HEK293 (cell line): ENCODE measurements around the gene C2CD5.

Experiments used
- ATF2 ChIP-seq: fragments of 450-650 bp; formaldehyde crosslinking; IDR thresholded peaks from 2 replicates; pipeline ENCODE4 v1.5.1; 2016; ENCODE audit warnings: missing biosample characterization, missing genetic modification characterization, low read depth
- CTCF ChIP-seq: fragments of 450-650 bp; formaldehyde crosslinking; IDR thresholded peaks from 2 replicates; pipeline ENCODE4 v1.5.1; 2016; ENCODE audit warnings: missing biosample characterization, missing genetic modification characterization
- GFI1B ChIP-seq: fragments of 450-650 bp; formaldehyde crosslinking; IDR thresholded peaks from 2 replicates; pipeline ENCODE4 v1.5.1; 2016; ENCODE audit warnings: missing biosample characterization, missing genetic modification characterization
- KLF1 ChIP-seq: fragments of 450-650 bp; formaldehyde crosslinking; IDR thresholded peaks from 2 replicates; pipeline ENCODE4 v1.5.1; 2016; ENCODE audit warnings: missing biosample characterization, missing genetic modification characterization
- MEIS1 ChIP-seq: sonication (generic); formaldehyde crosslinking; IDR thresholded peaks from 2 replicates; pipeline ENCODE4 v1.8.1; 2022; ENCODE audit warnings: missing genetic modification reagents, mild to moderate bottlenecking, borderline replicate concordance
- SCRT2 ChIP-seq: fragments of 450-650 bp; formaldehyde crosslinking; IDR thresholded peaks from 2 replicates; pipeline ENCODE4 v1.5.1; 2016; ENCODE audit warnings: missing biosample characterization, missing genetic modification characterization
- SP3 ChIP-seq: fragments of 450-650 bp; formaldehyde crosslinking; IDR thresholded peaks from 2 replicates; pipeline ENCODE4 v1.5.1; 2016; ENCODE audit warnings: missing biosample characterization, missing genetic modification characterization
- YY1 ChIP-seq: fragments of 450-650 bp; formaldehyde crosslinking; IDR thresholded peaks from 2 replicates; pipeline ENCODE4 v1.5.1; 2018; ENCODE audit warnings: missing biosample characterization, missing genetic modification characterization
- ZBTB1 ChIP-seq: fragments of 450-650 bp; formaldehyde crosslinking; IDR thresholded peaks from 2 replicates; pipeline ENCODE4 v1.5.1; 2016; ENCODE audit warnings: missing biosample characterization, missing genetic modification characterization
- ZNF266 ChIP-seq: fragments of 450-650 bp; formaldehyde crosslinking; IDR thresholded peaks from 2 replicates; pipeline ENCODE4 v1.5.1; 2016; ENCODE audit warnings: missing biosample characterization, missing genetic modification characterization, low read depth
- TF ChIP-seq, protein P1 (sequence below): fragments of 450-650 bp; formaldehyde crosslinking; conservative IDR thresholded peaks from 2 replicates; pipeline ENCODE4 v1.5.1; 2016; ENCODE audit warnings: low read depth, missing biosample characterization, missing genetic modification characterization
- TF ChIP-seq, protein P2 (sequence below): fragments of 450-650 bp; formaldehyde crosslinking; optimal IDR thresholded peaks from 2 replicates; pipeline ENCODE3; 2016; ENCODE audit warnings: missing biosample characterization, mild to moderate bottlenecking, missing genetic modification characterization

- no peak for TF ChIP-seq CTCF (tag by site-specific recombination)
- TF ChIP-seq GFI1B: no peak
- no peak for TF ChIP-seq KLF1
- no peak for TF ChIP-seq ATF2 (tag by site-specific recombination)
- TF ChIP-seq YY1 (tag by site-specific recombination): no peak
- TF ChIP-seq, protein P1, sequence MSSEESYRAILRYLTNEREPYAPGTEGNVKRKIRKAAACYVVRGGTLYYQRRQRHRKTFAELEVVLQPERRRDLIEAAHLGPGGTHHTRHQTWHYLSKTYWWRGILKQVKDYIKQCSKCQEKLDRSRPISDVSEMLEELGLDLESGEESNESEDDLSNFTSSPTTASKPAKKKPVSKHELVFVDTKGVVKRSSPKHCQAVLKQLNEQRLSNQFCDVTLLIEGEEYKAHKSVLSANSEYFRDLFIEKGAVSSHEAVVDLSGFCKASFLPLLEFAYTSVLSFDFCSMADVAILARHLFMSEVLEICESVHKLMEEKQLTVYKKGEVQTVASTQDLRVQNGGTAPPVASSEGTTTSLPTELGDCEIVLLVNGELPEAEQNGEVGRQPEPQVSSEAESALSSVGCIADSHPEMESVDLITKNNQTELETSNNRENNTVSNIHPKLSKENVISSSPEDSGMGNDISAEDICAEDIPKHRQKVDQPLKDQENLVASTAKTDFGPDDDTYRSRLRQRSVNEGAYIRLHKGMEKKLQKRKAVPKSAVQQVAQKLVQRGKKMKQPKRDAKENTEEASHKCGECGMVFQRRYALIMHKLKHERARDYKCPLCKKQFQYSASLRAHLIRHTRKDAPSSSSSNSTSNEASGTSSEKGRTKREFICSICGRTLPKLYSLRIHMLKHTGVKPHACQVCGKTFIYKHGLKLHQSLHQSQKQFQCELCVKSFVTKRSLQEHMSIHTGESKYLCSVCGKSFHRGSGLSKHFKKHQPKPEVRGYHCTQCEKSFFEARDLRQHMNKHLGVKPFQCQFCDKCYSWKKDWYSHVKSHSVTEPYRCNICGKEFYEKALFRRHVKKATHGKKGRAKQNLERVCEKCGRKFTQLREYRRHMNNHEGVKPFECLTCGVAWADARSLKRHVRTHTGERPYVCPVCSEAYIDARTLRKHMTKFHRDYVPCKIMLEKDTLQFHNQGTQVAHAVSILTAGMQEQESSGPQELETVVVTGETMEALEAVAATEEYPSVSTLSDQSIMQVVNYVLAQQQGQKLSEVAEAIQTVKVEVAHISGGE (tag by site-specific recombination): no peak
- no peak for TF ChIP-seq ZNF266 (tag by site-specific recombination)
- no peak for TF ChIP-seq ZBTB1
- no peak for TF ChIP-seq SP3 (tag by site-specific recombination)
- TF ChIP-seq MEIS1 (CRISPR knock-in tag): no peak
- no peak for TF ChIP-seq SCRT2
- TF ChIP-seq, protein P2, sequence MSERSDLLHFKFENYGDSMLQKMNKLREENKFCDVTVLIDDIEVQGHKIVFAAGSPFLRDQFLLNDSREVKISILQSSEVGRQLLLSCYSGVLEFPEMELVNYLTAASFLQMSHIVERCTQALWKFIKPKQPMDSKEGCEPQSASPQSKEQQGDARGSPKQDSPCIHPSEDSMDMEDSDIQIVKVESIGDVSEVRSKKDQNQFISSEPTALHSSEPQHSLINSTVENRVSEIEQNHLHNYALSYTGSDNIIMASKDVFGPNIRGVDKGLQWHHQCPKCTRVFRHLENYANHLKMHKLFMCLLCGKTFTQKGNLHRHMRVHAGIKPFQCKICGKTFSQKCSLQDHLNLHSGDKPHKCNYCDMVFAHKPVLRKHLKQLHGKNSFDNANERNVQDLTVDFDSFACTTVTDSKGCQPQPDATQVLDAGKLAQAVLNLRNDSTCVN: no peak
These were observed 34.0 kb upstream of the C2CD5 start for GRCh38 chr12:22578328-22578727.
